Effector memory CD8-positive, alpha-beta T cell (primary cell): ENCODE data around the gene TP73.
"Not testable (repeated sequence)": the region's sequence is repeated elsewhere in the genome, so short reads cannot be mapped to it uniquely, and the experiment has no call there.

Experiments
- ATAC-seq: fragments of 150-1000 bp; cut with Tn5 transposase; replicated peaks from 2 replicates; pipeline ENCODE4 v1.10.0; 2021; ENCODE audit warnings: mild to moderate bottlenecking, moderate library complexity
- DNase-seq, 3 experiments: peaks; one replicate each; pipeline ENCODE4 v3.0.0; 2021
- H3K27ac Mint-ChIP-seq, 2 donors: one replicate each; pipeline ENCODE4 v1.8.0; 2022; ENCODE audit warnings: mild to moderate bottlenecking in 2 of 2, mixed read lengths in 2 of 2, moderate library complexity in 2 of 2
- H3K27me3 Mint-ChIP-seq, 2 donors: one replicate each; pipeline ENCODE4 v1.8.0; 2022; ENCODE audit warnings: mixed read lengths in 2 of 2
- H3K36me3 Mint-ChIP-seq: one replicate; pipeline ENCODE4 v1.8.0; 2022; ENCODE audit warnings: mild to moderate bottlenecking, moderate library complexity, mixed read lengths; ENCODE audit not compliant: insufficient read depth
- H3K4me1 Mint-ChIP-seq, 2 donors: one replicate each; pipeline ENCODE4 v1.8.0; 2022; ENCODE audit warnings: low read depth in 2 of 2, mixed read lengths in 2 of 2
- H3K4me3 Mint-ChIP-seq, 2 donors: one replicate each; pipeline ENCODE4 v1.8.0; 2022; ENCODE audit warnings: mild to moderate bottlenecking in 2 of 2, mixed read lengths in 2 of 2, moderate library complexity in 2 of 2
- H3K9me3 Mint-ChIP-seq, 2 donors: one replicate each; pipeline ENCODE4 v1.8.0; 2022; ENCODE audit warnings: mixed read lengths in 2 of 2

The TP73 gene

DNA sequence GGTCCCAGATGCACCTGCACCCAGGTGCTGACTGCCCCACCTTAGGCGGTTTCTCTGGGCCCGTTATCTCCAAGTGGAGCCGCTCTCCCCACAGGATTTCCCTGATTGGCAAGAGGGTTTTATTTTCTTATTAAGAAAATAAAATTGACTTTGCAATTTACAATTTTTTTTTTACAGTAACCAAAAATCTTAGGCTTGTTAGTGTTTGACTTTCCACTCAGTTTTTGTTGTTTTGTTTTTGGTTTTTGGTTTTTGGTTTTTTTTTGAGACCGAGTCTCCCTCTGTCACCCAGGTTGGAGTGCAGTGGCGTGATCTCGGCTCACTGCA lies 95.2 kb downstream of the TP73 start:
- peak overlapping the region; percentile 73 for H3K4me3 Mint-ChIP-seq
- H3K9me3 Mint-ChIP-seq, result peaks cover 0 to 2% of the 10 kb centered on the region in 2 donors
- H3K36me3 Mint-ChIP-seq, result peaks cover 9% of the 10 kb centered on the region
- ATAC-seq (no peak), DNase-seq (no peak)
- peaks cover 4 to 14% of the 10 kb centered on the region in 2 donors for H3K27me3 Mint-ChIP-seq
- H3K27ac Mint-ChIP-seq, result peak overlapping the region in 1 of 2 donors; percentile 82
- peaks cover 22 to 23% of the 10 kb centered on the region in 2 donors for H3K4me1 Mint-ChIP-seq

DNA sequence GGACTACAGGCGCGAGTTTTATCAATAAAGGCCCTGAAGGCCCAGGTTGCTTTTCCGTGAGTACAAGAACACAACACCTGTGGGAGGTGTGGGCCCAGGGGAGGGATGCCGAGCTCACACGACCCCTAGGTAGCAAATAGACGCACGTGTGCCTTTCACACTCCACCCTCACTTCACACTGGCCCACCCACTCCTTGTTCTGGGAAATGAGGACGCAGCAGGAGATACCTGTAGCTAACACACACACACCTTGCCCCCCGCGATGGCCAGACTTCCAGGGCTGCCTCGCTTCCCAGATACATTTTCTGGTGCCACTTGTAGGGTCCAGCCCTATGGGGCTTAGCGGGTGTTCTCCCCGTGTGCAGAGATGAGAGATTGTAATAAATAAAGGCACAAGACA lies 95.6 kb downstream of the TP73 start:
- Mint-ChIP-seq H3K27ac (peak overlapping the region in 1 of 2 donors; percentile 82), H3K9me3 (peaks cover 0 to 2% of the 10 kb centered on the region in 2 donors), H3K4me1 (peaks cover 22 to 23% of the 10 kb centered on the region in 2 donors), H3K4me3 (peak overlapping the region; percentile 73), H3K27me3 (peaks cover 4 to 18% of the 10 kb centered on the region in 2 donors), H3K36me3 (peaks cover 9% of the 10 kb centered on the region)
- no peak for ATAC-seq
- no peak for DNase-seq

DNA sequence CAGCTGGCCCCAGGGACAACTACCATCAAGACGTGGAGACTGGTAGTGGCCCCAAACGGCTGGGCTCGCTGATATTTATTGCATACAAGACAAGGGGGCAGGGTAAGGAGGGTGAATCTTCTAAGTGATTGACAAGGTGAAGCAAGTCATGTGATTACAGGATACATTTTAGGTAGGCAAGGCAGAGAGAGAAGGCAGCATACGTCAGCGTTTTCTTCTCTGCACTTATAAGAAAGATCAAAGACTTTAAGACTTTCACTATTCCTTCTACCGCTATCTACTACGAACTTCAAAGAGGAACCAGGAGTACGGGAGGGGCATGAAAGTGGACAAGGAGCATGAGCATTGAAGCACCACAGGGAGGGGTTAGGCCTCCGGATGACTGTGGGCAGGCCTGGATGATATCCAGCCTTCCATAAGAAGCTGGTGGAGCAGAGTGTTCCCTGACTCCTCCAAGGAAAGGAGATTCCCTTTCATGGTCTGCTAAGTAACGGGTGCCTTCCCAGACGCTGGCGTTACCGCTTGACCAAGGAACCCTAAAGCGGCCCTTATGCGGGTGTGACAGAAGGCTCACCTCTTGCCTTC lies 96.1 kb downstream of the TP73 start:
- not testable (repeated sequence) for DNase-seq, H3K9me3 Mint-ChIP-seq, H3K27ac Mint-ChIP-seq, ATAC-seq, H3K36me3 Mint-ChIP-seq
- Mint-ChIP-seq H3K4me3 (peak overlapping the region; percentile 73), H3K27me3 (peaks cover 4 to 18% of the 10 kb centered on the region in 2 donors), H3K4me1 (peaks cover 20 to 22% of the 10 kb centered on the region in 2 donors)

DNA sequence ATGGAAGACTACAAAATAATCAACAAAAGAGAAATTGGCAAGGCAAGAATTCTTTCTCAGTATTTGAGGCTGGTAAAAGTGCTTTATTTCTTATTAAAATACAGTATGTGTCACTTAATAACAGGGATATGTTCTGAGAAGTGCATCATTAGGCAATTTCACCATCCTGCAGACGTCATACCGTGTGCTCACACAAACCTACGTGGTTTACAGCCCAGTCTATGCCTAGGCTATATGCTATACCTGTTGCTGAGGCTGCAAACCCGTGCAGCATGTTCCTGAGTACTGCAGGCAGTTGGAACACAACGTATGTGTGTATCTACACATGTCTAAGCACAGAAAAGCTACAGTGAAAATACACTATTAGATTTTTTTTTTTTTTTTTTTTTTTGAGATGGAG lies 97.2 kb downstream of the TP73 start:
- peaks cover 0 to 2% of the 10 kb centered on the region in 2 donors for H3K9me3 Mint-ChIP-seq
- H3K36me3 Mint-ChIP-seq, result peaks cover 9% of the 10 kb centered on the region
- H3K4me3 Mint-ChIP-seq, result no peak overlapping the region
- no peak overlapping the region for H3K27ac Mint-ChIP-seq
- DNase-seq (no peak), ATAC-seq (no peak)
- peaks cover 4 to 18% of the 10 kb centered on the region in 2 donors for H3K27me3 Mint-ChIP-seq
- H3K4me1 Mint-ChIP-seq, result peaks cover 20 to 22% of the 10 kb centered on the region in 2 donors

DNA sequence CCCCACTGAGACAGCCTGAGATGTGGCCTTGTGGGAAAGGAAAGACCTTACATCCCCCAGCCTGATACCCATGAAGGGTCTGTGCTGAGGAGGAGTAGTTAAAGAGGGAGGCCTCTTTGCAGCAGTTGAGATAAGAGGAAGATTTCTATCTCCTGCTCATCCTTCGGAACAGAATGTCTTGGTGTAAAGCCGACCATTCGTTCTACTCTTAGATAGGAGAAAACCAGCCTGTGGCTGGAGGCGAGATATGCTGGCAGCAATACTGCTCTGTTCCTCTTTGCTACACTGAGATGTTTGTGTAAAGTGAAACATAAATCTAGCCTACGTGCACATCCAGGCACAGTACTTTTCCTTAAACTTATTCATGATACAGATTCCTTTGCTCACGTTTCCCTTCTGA lies 98.4 kb downstream of the TP73 start:
- Mint-ChIP-seq H3K4me1 (peaks cover 13 to 14% of the 10 kb centered on the region in 2 donors), H3K4me3 (no peak overlapping the region), H3K27ac (no peak overlapping the region), H3K27me3 (peaks cover 4 to 27% of the 10 kb centered on the region in 2 donors), H3K36me3 (peaks cover 7% of the 10 kb centered on the region), H3K9me3 (peaks cover 0 to 1% of the 10 kb centered on the region in 2 donors)
- ATAC-seq (no peak), DNase-seq (no peak)

DNA sequence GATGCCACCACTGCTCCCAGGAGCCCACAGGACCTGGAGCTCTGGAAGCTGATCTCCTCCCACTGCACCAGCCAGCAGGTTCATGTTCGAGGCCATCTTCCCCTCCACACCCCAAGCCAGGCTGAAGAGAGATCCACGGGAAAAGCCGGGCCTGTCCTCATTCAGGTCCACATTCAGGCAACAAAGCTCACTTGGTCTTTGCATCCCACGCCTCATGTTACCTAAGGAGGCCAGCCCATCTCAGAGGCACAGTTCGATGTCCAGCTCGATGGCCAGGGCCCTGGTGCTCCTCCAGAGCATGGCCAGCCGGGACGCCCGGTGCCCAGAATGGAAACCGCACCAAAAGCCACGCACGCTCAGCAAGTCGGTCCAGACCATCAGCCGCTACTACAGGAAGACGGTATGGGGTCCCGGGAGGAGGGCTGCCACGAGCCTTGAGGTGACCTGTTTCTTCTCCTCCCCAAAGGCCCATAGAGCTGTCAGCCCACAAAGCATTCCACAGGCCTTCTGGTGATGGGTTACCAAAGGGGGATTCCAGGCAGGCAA lies 100.2 kb downstream of the TP73 start, which contains the start of gene CCDC27:
TSS of gene CCDC27 (plus strand) at position 51 of the 546 bp plus-strand sequence. CDS start at position 83, 32 bp downstream.
- Mint-ChIP-seq H3K36me3 (no peaks in the 10 kb centered on the region), H3K4me3 (no peak within 1 kb of the TSS), H3K27ac (peak within 1 kb of the TSS in 1 of 2 donors; percentile 12), H3K27me3 (peaks cover 4 to 43% of the 10 kb centered on the region in 2 donors), H3K9me3 (no peaks in the 10 kb centered on the region), H3K4me1 (peaks cover 5 to 10% of the 10 kb centered on the region in 2 donors)
- ATAC-seq (no peak), DNase-seq (no peak)

DNA sequence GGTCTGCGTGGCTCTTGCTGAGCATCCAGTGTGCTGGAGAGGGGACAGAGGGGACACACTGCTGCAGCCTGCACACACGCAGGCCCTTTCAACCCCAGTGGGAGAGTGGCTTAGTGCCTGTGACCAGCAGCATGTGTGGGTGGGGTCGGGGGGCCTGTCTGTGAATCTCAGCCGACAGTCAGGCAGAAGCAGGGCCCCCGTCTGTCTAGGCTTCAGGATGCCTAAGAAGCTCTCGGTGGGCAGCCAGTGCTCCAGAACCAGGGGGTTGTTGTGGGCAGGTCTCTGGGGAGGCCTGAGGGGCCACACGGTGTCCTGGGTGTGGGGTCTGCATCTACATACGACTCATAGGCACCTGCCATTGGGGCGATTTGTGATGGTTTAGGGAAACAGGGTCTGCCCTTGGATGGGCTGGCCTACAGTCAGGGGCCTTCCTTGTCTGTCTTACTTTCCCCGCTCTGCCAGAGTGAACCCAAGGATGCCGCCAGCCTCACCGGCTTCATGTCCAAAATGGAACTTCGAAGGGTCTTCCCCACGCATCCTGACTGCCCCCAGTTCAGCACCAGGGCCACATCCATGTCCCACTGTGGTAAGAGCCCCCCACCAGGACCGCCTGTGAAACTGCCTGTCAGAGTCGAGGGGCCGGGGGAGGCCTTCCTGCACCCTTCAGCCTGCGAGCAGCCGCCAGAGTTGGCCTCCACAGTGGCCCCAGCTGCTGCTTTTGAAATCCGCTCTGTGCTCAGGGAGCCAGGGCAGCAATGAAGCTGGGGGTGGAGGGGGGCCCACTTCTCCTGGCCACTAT lies 101.5 kb downstream of the TP73 start:
- Mint-ChIP-seq H3K36me3 (no peaks in the 10 kb centered on the region), H3K4me1 (no peaks in the 10 kb centered on the region), H3K27me3 (peaks cover 4 to 47% of the 10 kb centered on the region in 2 donors), H3K27ac (no peak overlapping the region), H3K9me3 (no peaks in the 10 kb centered on the region), H3K4me3 (no peak overlapping the region)
- no peak for DNase-seq
- ATAC-seq, result no peak

DNA sequence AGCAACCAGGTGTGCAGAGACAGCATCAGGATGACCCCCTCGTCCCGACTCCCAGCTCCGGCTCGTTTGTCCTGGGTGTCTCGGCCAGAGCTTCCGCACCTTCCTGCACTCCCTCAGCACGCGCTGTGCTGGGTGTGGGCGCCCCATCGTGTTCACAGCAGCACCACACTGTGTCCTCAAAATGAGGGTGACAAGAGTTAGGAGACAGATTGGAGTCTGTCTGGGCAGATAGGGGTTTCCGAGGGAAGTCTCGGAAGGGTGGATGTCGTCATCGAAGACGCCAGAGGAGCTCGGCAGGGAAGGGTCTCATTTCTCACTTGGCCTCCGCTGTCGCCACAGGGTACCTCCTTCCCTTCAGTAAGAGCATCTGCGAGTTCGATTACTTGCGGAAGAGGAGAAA lies 104.1 kb downstream of the TP73 start:
- DNase-seq, result no peak
- no peaks in the 10 kb centered on the region for H3K4me1 Mint-ChIP-seq
- H3K4me3 Mint-ChIP-seq, result no peak overlapping the region
- H3K9me3 Mint-ChIP-seq, result no peaks in the 10 kb centered on the region
- no peak overlapping the region for H3K27ac Mint-ChIP-seq
- H3K36me3 Mint-ChIP-seq, result no peaks in the 10 kb centered on the region
- H3K27me3 Mint-ChIP-seq, result peaks cover 22 to 66% of the 10 kb centered on the region in 2 donors
- no peak for ATAC-seq

DNA sequence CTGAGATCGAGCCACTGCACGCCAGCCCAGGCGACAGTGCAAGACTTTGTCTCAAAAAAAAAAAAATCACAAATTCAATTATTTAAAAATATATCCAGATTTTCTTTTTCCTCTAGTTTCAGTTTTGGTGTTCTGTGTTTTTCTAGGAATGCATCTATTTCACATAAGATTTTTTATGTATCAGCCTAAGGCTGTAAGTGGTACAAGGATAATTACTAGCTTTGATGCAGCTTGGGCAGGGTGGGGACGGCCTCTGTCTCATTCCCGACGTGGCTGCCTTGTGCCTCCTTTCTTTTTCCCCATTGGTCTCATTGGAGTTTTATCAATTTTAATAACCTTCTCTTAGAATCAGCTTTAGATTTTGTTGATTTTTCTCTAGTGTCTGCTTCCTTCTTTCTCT lies 106.8 kb downstream of the TP73 start:
- H3K27me3 Mint-ChIP-seq, result peaks cover 38 to 75% of the 10 kb centered on the region in 2 donors
- no peak overlapping the region for H3K27ac Mint-ChIP-seq
- no peaks in the 10 kb centered on the region for H3K9me3 Mint-ChIP-seq
- no peak for ATAC-seq
- H3K4me1 Mint-ChIP-seq, result no peaks in the 10 kb centered on the region
- H3K4me3 Mint-ChIP-seq, result no peak overlapping the region
- H3K36me3 Mint-ChIP-seq, result no peaks in the 10 kb centered on the region
- DNase-seq, result no peak

DNA sequence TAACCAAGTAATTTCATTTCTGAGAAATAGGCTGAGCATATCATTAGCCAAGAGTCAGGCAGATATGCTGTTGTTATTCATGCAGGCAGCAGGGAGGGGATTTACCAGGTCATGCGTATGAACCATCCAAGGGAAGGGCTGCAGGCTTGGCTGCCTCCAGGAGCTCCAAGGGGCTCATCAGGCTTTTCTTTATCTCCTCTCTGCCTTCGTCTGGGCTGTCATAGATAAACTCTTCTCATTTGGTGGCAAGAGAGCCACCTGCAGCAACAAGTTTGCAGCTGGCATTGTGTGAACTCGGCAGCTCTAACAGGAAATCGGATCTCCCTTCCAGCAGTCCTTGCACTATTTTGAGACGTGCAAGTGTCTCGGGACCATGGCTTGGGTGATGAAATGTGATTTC lies 107.5 kb downstream of the TP73 start:
- Mint-ChIP-seq H3K4me3 (no peak overlapping the region), H3K27ac (no peak overlapping the region), H3K27me3 (peaks cover 42 to 78% of the 10 kb centered on the region in 2 donors), H3K4me1 (no peaks in the 10 kb centered on the region), H3K9me3 (no peaks in the 10 kb centered on the region), H3K36me3 (no peaks in the 10 kb centered on the region)
- no peak for DNase-seq
- no peak for ATAC-seq

DNA sequence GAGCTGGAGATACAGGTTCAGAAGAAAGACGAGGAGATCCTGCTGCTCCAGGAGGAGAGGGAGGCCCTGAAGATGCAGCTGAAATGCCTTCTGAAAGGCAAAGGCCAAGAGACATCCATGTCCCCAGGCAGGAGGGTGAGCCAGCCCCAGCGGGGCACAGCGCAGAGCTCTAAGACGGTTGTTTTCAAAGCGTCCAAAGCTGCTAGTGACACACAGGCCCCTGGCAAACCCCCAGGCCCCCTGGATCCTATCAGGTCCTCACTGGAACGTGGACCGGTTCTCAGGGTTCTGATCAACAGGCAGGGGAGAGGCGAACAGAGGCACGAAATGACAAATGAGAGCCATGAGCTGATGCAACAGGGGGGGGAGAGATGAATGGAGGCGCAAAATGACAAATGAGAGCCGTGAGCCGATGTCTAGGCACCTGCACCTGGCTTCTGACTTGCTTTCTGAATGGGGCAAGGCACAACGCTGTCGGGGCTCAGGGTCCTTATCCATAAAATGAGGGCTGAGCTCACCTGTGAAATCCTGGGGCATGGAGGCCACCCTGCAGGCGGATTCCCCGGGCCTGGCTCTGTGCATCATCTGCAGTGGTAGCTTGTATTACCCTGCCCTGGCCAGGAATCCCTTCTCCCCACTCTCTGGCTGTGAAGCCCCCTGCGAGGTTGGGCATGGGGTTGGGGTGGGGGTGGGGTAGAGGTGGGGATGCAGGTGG lies 109.1 kb downstream of the TP73 start:
- Mint-ChIP-seq H3K4me1 (no peaks in the 10 kb centered on the region), H3K9me3 (no peaks in the 10 kb centered on the region), H3K36me3 (no peaks in the 10 kb centered on the region), H3K27me3 (peaks cover 48 to 71% of the 10 kb centered on the region in 2 donors), H3K27ac (no peak overlapping the region), H3K4me3 (no peak overlapping the region)
- ATAC-seq (no peak), DNase-seq (no peak)

DNA sequence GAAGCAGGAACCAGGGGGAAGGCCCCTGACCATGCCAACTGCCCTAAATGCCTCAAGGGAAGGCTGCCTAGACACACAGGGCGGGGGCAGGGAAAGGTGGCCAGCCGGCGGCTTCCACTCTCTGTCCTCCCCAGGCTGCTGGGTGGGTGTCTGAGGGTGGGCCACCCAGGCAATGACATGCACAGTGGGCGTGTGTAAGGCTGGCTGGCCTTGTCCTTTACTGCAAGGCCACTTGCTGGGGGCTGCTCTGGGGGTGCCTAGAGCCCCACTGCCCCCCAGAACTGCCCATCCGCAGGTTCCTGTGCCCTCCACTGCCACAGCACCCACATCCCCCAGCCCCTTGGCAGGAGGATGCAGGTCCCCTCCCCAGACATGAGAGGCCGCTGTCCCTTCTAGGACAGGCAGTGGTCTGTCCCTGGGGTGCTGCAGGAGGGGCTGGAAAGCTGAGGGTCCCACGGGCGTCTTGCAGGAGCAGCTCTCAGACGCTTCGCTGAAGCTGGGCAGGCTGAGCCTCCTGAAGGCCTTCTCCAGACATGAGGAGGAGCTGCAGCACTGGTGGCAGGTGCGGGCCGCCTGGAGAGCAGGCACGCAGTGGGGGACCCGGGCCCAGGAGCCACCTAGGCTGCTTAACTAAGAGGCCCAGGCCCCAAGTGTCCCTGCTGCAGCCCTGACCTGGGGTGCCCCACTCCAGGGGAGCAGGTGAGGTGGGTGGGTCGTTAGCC lies 110.0 kb downstream of the TP73 start:
- Mint-ChIP-seq H3K4me3 (no peak overlapping the region), H3K27me3 (peaks cover 50 to 71% of the 10 kb centered on the region in 2 donors), H3K9me3 (no peaks in the 10 kb centered on the region)

DNA sequence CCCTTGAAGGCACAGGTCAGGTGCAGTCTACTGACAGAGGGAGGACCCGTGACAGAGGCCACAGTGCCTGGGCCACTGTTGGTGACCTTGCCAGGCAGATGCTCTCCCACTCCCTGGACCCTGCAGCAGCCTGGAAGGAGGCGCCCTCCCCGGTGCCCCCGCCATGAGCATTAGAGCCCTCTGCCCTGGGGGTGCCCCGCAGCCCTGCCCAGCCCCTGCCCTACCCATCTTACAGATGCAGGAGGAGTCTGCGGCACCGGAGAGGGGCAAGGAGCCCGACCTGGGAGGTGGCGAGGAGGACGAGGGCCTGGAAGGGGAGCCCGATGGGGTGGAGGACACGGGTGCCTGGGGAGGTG lies 110.5 kb downstream of the TP73 start:
- no peaks in the 10 kb centered on the region for H3K36me3 Mint-ChIP-seq
- ATAC-seq (no peak), DNase-seq (no peak)
- H3K9me3 Mint-ChIP-seq, result no peaks in the 10 kb centered on the region
- peaks cover 55 to 75% of the 10 kb centered on the region in 2 donors for H3K27me3 Mint-ChIP-seq
- no peaks in the 10 kb centered on the region for H3K4me1 Mint-ChIP-seq
- no peak overlapping the region for H3K27ac Mint-ChIP-seq
- H3K4me3 Mint-ChIP-seq, result no peak overlapping the region

More for the DNA sequence above, 110.0 kb downstream of the TP73 start:
- Mint-ChIP-seq H3K36me3 (no peaks in the 10 kb centered on the region), H3K27ac (no peak overlapping the region), H3K4me1 (no peaks in the 10 kb centered on the region)
- ATAC-seq (no peak), DNase-seq (no peak)
